Activated effector memory CD4-positive, alpha-beta T cell treated with anti-CD3 and anti-CD28 coated beads, Interleukin-2, amount 50 U/mL, for 16 hours (primary cell): ENCODE data around the gene TGFBR3.

Experiments used
- DNase-seq: peaks from one replicate; pipeline ENCODE4 v3.0.0-alpha.2; 2020

The TGFBR3 gene

GRCh38 chr1:91750398-91750996 is 135.5 kb downstream of the TGFBR3 start:
- no peak for DNase-seq

DNA sequence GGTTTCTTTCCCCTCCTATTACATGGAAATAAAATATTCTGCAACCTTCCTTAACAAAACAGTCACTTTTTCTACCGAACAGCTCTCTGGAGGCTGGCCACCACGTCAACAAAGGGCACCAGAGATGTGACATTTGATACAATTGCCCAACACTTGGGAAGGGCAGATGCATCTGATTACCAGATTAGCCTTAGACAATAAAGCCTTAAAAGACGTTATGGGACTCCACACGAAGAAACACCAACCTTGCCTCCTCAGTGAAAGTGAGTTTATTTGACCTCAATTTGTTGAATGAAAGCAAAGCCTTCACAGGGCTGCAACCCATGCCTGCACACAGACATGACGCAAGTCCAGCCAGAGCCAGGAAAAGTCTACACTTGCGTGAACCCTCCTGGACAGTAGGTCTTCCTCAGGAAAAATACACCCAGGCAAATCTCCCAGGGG is 136.1 kb downstream of the TGFBR3 start:
- DNase-seq = no peak

- no peak for DNase-seq
Measured at GRCh38 chr1:91747666-91748065, 138.3 kb downstream of the TGFBR3 start.

DNA sequence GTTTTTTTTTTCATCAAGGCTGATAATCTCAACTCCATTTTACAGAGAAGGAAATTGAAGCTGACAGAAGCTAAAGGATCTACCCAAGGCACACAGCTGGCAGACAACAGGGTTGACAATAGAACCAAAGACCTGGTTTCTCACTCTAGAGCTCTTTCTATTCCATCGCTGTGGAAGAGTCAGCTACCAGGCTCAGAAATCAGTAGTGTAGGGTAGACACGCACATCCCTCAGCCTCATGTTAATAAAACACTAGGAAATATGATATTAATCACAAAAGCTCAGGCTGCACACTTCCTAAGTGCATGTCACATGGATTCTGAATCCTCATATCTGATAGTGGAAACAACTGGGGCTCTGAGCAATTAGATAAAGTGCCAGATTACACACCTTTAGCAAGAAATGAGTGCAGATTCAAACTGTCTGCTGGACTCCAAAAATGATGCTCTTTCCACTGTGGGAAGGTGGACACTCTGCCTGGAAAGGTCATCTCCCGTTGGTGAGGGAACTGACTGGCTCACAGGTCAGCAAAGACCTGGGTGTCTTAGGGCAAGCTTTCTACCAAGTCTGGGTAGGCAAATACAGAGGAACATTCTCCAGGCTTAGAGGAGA is 139.1 kb downstream of the TGFBR3 start:
- DNase-seq = no peak

GRCh38 chr1:91745640-91746373 is 140.1 kb downstream of the TGFBR3 start:
- DNase-seq = no peak

GRCh38 chr1:91744953-91745639 is 140.9 kb downstream of the TGFBR3 start:
- DNase-seq = no peak

GRCh38 chr1:91742848-91743292 is 143.1 kb downstream of the TGFBR3 start:
- DNase-seq = no peak

- no peak for DNase-seq
Measured at GRCh38 chr1:91741906-91742305, 144.0 kb downstream of the TGFBR3 start.

DNA sequence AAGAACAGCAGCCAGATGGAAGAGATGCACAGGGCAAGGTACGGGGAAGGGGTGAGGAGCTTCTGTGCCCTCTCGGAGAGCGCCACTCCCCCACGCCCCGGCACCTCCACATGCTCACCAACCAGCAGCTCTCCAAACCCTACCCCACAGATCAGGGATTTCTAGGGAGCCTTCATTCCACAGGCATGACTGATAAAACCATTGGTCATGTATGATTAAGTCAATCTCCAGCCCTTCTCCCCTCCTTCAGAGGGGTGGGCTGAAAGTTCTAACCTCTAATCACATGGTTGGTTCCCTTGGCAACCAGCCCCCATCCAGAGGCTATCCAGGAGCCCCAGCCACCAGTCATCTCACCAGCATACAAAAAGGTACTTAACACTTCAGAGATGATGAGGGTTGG is 144.7 kb downstream of the TGFBR3 start:
- DNase-seq = no peak

- no peak for DNase-seq
Measured at GRCh38 chr1:91737650-91738049, 148.3 kb downstream of the TGFBR3 start.

- DNase-seq = no peak
Measured at GRCh38 chr1:91736715-91737615, 149.0 kb downstream of the TGFBR3 start.

GRCh38 chr1:91736146-91736714 is 149.7 kb downstream of the TGFBR3 start:
- no peak for DNase-seq

DNA sequence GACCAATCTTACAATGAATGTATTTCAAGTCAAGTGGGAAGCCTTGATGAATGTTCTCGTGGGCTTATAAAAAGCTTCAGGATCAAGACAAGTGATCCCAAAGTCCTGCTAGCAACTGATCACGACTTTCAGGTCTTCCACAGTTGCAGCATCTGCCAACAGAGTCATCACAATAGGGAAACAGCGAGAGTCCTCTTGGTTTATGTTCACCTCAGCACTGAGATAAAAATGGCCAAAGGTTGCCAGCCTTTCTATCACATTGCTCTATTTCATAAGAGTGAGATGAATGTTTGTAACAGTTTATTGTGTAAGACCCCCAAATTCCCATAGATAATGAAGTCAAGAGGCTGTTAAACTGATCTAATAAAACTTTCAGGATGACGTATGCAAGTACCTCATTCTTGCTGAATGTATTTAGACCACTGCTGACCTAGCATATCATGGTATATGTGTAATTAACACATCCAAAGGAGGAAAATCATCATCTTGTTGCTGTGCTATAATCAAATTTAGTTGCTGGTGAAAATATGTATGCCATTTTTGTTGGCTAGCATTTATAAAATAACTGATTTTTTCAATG is 150.6 kb downstream of the TGFBR3 start:
- DNase-seq = no peak

GRCh38 chr1:91734761-91735160 is 151.2 kb downstream of the TGFBR3 start:
- DNase-seq = no peak

GRCh38 chr1:91733108-91733710 is 152.7 kb downstream of the TGFBR3 start:
- DNase-seq = no peak

DNA sequence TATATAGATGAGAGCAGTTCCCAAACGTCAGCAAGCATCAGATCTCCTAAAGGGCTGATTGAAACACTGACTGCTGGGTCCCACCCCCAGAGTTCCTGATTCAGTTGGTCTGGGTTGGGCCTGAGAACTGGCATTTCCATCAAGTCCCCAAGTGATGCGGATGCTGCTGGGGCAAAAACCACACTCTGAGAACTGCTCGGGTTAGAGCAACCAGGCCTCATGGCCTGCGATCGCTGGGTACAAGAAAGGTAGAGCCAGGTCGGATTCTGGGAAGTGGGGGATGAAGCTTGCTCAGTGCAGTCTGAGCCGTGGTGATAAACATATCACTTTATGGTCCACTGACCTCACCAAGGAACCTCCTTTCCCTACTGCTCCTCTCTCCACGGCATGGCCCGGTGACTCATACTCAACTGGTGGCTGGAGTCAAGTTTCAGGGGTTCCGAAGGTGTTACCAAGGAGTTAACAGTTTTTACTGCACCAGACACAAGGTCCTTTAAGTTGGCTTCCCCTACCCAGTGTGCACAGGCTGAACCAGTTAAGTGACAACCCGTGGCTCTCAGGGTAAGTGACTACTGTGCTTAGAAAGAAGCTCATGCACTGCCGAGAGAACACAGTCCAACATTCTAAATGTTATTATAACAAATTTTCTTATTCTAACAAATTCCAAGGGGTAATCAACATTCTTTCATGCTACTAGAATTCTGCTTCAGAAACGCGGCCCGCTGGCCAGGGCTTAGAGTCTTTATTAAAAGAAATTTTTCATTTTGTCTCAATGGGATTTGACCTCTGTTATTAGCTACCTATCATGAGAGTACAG is 153.5 kb downstream of the TGFBR3 start:
- DNase-seq = no peak

GRCh38 chr1:91731815-91732214 is 154.1 kb downstream of the TGFBR3 start:
- peak; percentile 79 for DNase-seq

GRCh38 chr1:91730801-91731732 is 154.9 kb downstream of the TGFBR3 start:
- peak; percentile 71 for DNase-seq
